ENCODE measurements around the gene ARSA. TPM values are rescaled to one million over a fixed set of nuclear protein-coding genes. Genes with fewer than 3 reads are reported as not detected.
A peak's percentile ranks its signal among the peaks of the same experiment; 100 is the strongest.

The ARSA gene
- total RNA-seq (2022) (39.4 and 40.2 TPM in 2 replicates), Bru-seq, nascent RNA (percentile 49 among the genes with signal in this experiment), BruChase-seq, experiment 1, labeled RNA remaining after a 6-hour chase (percentile 64 among the genes with signal in this experiment), BruChase-seq, experiment 2, labeled RNA remaining after a 2-hour chase (percentile 59 among the genes with signal in this experiment)
- long read RNA-seq, transcript ARSA-202 (9 exons, 1,895 nt): minor isoform, 7 of 40 reads
- long read RNA-seq, transcript ARSA-201 (8 exons, 2,050 nt): major isoform, 11 of 40 reads
- long read RNA-seq, partial matches to known transcripts: 5 of 40 reads
- long read RNA-seq, other reads (novel, unspliced or antisense): 11 of 40 reads

DNA sequence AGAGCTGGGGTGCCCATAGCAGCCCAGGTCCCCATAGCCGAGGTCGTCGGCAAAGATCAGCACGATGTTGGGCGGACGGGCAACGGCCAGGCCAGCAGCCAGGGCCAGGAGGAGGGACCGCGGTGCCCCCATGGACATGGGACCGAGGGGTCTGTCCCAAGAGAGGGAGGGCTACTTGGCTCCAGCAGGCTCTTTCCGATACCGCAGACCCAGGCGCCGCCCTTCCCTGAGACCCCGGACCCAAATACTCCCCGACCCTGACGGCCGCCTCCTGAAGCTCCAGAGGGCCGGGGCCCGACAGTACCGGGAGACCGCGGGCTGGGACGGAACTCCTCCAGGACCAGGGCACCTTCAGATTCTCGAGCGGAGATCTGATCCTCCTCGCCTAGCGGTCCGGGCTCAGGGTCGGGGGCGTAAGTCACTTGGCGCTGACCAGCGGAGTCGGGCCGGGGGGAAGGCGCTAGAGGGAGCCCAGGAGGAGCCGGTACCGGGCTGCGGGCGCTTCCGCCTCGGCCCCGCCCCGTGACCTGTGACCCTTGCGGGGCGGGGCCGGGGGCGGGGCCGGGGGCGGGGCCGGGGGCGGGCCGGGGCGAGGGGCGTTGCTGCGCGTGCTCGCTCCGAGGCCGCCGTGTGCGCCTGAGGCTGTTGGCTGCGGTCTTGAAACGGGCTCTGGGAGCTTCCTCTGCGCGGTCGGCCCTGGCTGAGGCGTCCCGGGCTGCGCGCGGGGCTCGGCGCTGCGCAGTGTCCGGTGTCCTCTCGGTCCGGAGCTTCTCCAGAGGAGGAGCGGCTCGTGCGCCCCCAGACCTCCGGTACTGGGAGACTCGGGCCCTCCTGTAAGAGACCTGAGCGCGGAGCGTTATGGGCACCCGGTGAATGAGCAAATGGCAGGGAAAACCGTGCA, at the start of gene ARSA:
Gene ARSA, minus strand, starts transcription at position 511 of the 901 bp plus-strand sequence. Its CDS starts 373 bp downstream, at position 138.
- BruUV-seq (replicated peaks): TSS peak; percentile 54
- Mint-ChIP-seq H3K9me3 (ENCODE audit: low read depth, unreplicated experiment) (no peaks in the 10 kb centered on the region), H3K27ac (ENCODE audit: unreplicated experiment) (peak within 1 kb of the TSS; percentile 42), H3K36me3 (ENCODE audit: insufficient read depth, unreplicated experiment) (peaks cover 24% of the 10 kb centered on the region), H3K27me3 (ENCODE audit: unreplicated experiment) (no peaks in the 10 kb centered on the region), H3K4me3 (ENCODE audit: low read depth, unreplicated experiment) (peak within 1 kb of the TSS; percentile 80), H3K4me1 (ENCODE audit: low read depth, unreplicated experiment) (peaks cover 29% of the 10 kb centered on the region)
- peak; percentile 71 for DNase-seq
- TF ChIP-seq, protein P1, sequence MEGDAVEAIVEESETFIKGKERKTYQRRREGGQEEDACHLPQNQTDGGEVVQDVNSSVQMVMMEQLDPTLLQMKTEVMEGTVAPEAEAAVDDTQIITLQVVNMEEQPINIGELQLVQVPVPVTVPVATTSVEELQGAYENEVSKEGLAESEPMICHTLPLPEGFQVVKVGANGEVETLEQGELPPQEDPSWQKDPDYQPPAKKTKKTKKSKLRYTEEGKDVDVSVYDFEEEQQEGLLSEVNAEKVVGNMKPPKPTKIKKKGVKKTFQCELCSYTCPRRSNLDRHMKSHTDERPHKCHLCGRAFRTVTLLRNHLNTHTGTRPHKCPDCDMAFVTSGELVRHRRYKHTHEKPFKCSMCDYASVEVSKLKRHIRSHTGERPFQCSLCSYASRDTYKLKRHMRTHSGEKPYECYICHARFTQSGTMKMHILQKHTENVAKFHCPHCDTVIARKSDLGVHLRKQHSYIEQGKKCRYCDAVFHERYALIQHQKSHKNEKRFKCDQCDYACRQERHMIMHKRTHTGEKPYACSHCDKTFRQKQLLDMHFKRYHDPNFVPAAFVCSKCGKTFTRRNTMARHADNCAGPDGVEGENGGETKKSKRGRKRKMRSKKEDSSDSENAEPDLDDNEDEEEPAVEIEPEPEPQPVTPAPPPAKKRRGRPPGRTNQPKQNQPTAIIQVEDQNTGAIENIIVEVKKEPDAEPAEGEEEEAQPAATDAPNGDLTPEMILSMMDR (IDR thresholded peaks at IDR 0.05; ENCODE audit: unreplicated experiment): peak; percentile 26
- intact Hi-C loops (cut with micrococcal nuclease; ENCODE audit: unreplicated experiment): no loop called here
- CTCF ChIA-PET: interaction anchor here (0.6 to 1.1 kb wide), 4 partner anchors 9 to 83 kb away, joined by 3 to 4 read pairs (median 3); partner anchors contain the start of gene SYCE3

DNA sequence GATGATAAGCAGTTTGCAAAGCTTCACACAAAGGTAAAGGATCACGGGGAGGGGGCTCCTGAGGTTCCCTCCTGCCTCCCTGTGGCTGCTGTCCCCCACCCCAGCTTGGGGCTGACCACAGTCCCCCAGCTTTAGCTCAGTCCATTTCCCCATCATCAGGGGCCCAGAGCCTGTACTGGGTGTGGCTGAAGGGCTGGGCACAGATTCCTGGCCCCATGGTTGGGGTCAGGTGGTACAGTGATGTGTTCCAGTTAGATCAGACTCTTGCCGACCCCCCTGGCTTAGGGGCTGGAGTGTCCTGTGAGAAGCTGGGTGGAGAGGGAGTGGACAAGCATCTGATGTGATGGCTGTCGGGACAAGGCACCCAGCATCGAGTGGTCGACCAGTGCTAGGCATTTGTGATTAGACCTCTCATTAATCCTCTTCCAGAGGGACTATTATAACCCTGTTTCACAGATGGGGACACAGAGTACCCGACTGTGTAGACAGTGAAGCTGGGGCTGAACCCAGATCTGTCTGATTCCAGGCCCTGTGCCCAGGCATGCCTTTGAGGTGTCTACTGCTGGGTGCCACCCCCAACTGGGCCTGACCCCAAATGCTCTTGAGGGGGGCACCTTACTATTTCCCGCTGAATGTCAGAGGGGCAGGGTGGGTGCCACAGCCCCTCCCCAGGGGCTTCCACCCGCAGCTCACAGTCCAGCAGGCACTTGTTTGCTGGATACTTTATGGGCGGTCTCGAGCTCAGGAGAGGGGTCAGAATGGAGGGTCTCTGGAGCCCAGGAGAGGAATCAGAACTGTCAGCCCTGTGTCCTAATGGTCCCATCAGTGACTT, 48.9 kb upstream of the ARSA start:
- Mint-ChIP-seq H3K27ac (ENCODE audit: unreplicated experiment) (no peak overlapping the region), H3K36me3 (ENCODE audit: insufficient read depth, unreplicated experiment) (peaks cover 6% of the 10 kb centered on the region), H3K4me3 (ENCODE audit: low read depth, unreplicated experiment) (no peak overlapping the region), H3K4me1 (ENCODE audit: low read depth, unreplicated experiment) (peaks cover 12% of the 10 kb centered on the region), H3K9me3 (ENCODE audit: low read depth, unreplicated experiment) (no peaks in the 10 kb centered on the region), H3K27me3 (ENCODE audit: unreplicated experiment) (peaks cover 40% of the 10 kb centered on the region)
- TF ChIP-seq, protein P1 (IDR thresholded peaks at IDR 0.05; ENCODE audit: unreplicated experiment): no peak
- CTCF ChIA-PET: no interaction called here
- BruUV-seq (replicated peaks): no TSS peak
- intact Hi-C loops (cut with micrococcal nuclease; ENCODE audit: unreplicated experiment): no loop called here
- no peak for DNase-seq

DNA sequence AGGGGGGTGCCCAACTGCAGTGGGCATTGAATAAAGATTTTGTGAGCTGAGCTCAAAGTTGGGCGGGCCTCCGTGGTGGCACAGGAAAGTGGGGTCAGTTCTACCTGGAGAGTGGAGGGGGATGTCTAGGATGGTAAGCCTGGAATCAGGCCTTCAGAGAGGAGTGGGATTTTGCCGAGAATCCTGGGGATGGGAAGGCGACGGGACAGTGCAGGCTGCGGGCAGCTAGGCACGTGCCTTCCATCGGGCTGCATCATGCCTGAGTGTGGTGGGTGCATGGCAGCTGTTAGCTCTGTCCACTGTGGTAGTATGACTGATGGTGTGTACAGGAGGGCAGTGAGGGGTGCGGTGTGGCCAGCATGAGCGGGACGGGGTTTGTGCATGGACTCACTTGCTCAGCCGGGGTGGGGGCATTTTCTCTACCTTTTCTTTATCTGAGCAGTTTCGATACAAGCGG, 48.3 kb upstream of the ARSA start:
- H3K36me3 Mint-ChIP-seq (ENCODE audit: insufficient read depth, unreplicated experiment): peaks cover 11% of the 10 kb centered on the region
- H3K4me3 Mint-ChIP-seq (ENCODE audit: low read depth, unreplicated experiment): no peak overlapping the region
- no peak for DNase-seq
- CTCF ChIA-PET: no interaction called here
- H3K27ac Mint-ChIP-seq (ENCODE audit: unreplicated experiment): no peak overlapping the region
- no peaks in the 10 kb centered on the region for H3K9me3 Mint-ChIP-seq (ENCODE audit: low read depth, unreplicated experiment)
- H3K27me3 Mint-ChIP-seq (ENCODE audit: unreplicated experiment): peaks cover 47% of the 10 kb centered on the region
- H3K4me1 Mint-ChIP-seq (ENCODE audit: low read depth, unreplicated experiment): peaks cover 12% of the 10 kb centered on the region
- no TSS peak for BruUV-seq (replicated peaks)
- TF ChIP-seq, protein P1 (IDR thresholded peaks at IDR 0.05; ENCODE audit: unreplicated experiment): no peak
- intact Hi-C loops (cut with micrococcal nuclease; ENCODE audit: unreplicated experiment): no loop called here
